GM21529 (cell line): ENCODE data around the gene EFCAB13.
"Not testable (repeated sequence)": the region's sequence is repeated elsewhere in the genome, so short reads cannot be mapped to it uniquely, and the experiment has no call there.

Experiments used
- ATAC-seq: cut with Tn5 transposase; IDR thresholded peaks from one replicate; pipeline ENCODE4 v1.9.1; 2021; ENCODE audit not compliant: unreplicated experiment

The EFCAB13 gene

DNA sequence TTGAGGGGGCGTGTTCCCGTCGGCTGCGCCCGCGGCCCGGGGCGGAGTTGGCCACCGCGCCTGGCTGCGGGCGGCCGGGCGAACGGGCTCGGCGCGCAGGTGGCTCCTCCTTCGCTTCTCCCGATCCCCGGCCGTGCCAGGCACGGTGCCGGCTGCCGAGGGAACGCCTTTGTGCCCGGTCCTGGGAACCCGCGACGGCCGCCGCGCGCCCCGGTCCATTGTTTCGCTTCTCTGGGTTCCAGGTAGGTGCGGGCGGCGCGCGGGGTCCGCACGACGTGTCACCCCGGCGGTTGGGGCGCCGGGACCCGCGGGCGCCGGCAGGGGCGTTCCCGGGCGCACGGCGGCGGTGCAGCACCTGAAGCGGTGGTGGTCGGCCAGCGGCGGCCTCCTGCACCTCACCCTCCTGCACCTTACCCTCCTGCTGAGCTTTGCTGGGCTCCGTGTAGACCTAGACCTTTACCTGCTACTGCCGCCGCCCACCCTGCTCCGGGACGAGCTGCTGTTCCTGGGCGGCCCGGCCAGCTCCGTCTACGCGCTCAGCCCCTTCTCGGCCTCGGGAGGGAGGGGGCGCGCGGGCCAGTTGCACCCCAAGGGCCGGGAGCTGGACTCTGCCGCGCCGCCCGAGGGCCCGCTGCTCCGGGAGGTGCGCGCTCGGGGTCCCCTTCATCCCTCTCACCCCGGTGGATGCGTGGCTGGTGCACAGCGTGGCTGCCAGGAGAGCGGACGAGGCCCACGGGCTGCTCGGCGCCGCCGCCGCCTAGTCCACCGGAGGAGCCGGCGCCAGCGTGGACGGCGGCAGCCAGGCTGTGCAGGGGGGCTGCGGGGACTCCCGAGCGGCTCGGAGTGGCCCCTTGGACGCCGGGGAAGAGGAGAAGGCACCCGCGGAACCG, 99.9 kb downstream of the EFCAB13 start:
- no peak for ATAC-seq

- ATAC-seq = not testable (repeated sequence)
Measured at GRCh38 chr17:47425233-47425632, 101.5 kb downstream of the EFCAB13 start.

DNA sequence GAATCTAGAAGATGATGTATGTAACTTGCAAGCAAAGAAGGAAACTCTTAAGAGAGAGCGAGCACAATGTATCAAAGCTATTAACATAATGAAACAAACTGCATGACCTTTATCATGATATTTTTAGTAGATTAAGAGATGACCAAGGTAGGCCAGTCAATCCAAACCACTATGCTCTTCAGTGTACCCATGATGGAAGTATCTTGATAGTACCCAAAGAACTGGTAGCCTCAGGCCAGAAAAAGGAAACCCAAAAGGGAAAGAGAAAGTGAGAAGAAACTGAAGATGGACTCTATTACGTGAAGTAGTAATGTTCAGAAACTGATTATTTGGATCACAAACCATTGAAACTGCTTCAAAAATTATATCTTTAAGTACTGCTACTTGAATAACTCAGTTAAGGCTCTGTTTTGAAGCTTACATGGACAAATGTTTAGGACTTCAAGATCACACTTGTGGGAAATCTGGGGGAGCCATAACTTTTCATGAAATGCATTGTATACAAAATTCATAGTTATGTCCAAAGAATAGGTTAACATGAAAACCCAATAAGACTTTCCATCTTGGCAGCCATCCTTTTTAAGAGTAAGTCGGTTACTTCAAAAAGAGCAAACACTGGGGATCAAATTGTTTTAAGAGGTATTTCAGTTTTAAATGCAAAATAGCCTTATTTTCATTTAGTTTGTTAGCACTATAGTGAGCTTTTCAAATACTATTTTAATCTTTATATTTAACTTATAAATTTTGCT, 102.3 kb downstream of the EFCAB13 start:
- not testable (repeated sequence) for ATAC-seq

DNA sequence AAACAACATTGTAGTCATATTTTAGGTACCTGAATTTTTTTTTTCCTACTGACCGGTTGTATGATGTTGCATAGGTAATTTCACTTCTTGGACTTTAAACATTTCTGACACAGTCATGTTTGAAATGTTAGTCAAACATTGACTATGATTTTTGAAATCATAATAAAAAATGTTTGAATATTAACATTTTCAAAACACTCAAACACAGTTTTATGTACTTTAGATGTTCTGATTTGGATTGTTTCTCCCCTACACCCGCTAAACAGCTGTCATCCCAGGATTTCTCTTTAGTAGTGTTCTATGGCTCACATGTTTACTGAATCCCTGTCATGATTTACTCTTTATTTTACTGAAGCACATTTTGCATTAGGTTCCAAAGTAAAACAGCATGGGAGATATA, 104.2 kb downstream of the EFCAB13 start:
- no peak for ATAC-seq

DNA sequence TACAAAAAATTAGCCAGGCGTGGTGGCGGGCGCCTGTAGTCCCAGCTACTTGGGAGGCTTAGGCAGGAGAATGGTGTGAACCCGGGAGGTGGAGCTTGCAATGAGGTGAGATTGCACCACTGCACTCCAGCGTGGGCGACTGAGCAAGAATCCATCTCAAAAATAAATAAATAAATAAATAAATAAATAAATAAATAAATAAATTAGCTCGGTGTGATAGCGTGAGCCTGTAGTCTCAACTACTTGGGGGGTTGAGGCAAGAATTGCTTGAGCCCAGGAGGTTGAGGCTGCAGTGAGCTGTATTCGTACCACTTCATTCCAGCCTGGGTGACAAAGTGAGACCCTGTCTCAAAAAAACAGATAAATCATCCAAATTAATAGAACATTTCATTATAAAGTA, 108.5 kb downstream of the EFCAB13 start:
- ATAC-seq = not testable (repeated sequence)

DNA sequence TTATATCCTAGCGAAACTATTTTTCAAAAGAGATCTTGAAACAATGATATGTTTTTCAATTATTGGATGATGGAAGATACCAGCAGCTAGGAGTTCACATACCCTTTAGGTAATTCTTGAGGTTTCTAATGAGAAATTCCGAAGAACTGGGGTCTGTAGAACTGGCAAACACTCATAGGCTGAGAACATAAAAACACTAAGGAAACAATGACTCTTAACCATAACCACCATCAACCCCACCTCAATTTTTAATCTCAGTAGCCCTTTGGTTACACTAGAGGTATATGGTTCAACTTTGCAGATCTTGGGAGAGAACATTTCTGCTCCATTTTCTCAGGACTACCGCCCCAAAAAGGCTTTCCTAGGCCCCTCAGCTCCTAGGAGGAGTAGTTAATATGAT, 141.4 kb downstream of the EFCAB13 start:
- no peak for ATAC-seq

- not testable (repeated sequence) for ATAC-seq
Measured at GRCh38 chr17:47466976-47467375, 143.2 kb downstream of the EFCAB13 start.

DNA sequence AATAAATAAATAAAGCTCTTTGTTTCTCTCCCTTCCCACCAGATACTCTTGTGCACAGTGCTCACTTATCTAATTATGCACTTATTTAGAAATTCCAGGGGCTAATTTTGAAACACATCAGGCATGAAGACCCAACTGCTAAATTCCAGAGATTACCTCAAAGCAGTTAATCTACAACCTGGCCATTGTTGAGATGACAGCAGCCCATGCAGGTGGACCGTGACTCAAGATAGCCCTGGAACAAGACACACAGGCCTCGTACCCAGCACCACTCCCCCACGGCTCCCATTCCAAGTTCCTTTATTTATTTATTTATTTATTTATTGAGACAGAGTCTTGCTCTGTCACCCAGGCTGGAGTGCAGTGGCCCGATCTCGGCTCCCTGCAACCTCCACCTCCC, 147.1 kb downstream of the EFCAB13 start:
- ATAC-seq = no peak

GRCh38 chr17:47472073-47472472, 148.3 kb downstream of the EFCAB13 start:
- not testable (repeated sequence) for ATAC-seq
